GM12873 (cell line): Measurements from ENCODE around the gene MCM9.

Experiments
- CTCF ChIP-seq: IDR thresholded peaks from 2 replicates; pipeline ENCODE4 v1.5.1; 2012; ENCODE audit warnings: low read depth, mild to moderate bottlenecking, moderate library complexity, low read length, control low read depth; ENCODE audit not compliant: insufficient read depth; ENCODE audit errors: missing control alignments

The MCM9 gene

GRCh38 chr6:118875672-118876071 is 59.3 kb downstream of the MCM9 start:
- TF ChIP-seq CTCF: no peak

GRCh38 chr6:118873239-118873638 is 61.7 kb downstream of the MCM9 start:
- no peak for TF ChIP-seq CTCF

GRCh38 chr6:118872726-118873125 is 62.2 kb downstream of the MCM9 start:
- no peak for TF ChIP-seq CTCF

GRCh38 chr6:118872318-118872717 is 62.6 kb downstream of the MCM9 start:
- no peak for TF ChIP-seq CTCF

- no peak for TF ChIP-seq CTCF
These were observed 63.6 kb downstream of the MCM9 start for GRCh38 chr6:118871331-118871730.

- TF ChIP-seq CTCF: no peak
These were observed 64.9 kb downstream of the MCM9 start for GRCh38 chr6:118869894-118870589.

- TF ChIP-seq CTCF: no peak
These were observed 65.6 kb downstream of the MCM9 start for GRCh38 chr6:118869350-118869749.
